HG03039 (cell line): ENCODE data around the gene OLFML3.

Experiments
- ATAC-seq: cut with Tn5 transposase; IDR thresholded peaks from one replicate; pipeline ENCODE4 v1.9.1; 2021; ENCODE audit warnings: mild to moderate bottlenecking, moderate library complexity; ENCODE audit not compliant: unreplicated experiment

Gene OLFML3

GRCh38 chr1:113978863-113979702 is at the start of gene OLFML3:
Gene OLFML3, plus strand, starts transcription at chr1:113979474. Its CDS starts 43 bp downstream, at chr1:113979517.
- no peak for ATAC-seq

- peak; percentile 30 for ATAC-seq
These were observed 49.4 kb upstream of the OLFML3 start for GRCh38 chr1:113929750-113930498.

GRCh38 chr1:113930499-113931161 is 48.6 kb upstream of the OLFML3 start:
- peak; percentile 28 for ATAC-seq

GRCh38 chr1:113931451-113931851 is 47.8 kb upstream of the OLFML3 start:
- no peak for ATAC-seq

DNA sequence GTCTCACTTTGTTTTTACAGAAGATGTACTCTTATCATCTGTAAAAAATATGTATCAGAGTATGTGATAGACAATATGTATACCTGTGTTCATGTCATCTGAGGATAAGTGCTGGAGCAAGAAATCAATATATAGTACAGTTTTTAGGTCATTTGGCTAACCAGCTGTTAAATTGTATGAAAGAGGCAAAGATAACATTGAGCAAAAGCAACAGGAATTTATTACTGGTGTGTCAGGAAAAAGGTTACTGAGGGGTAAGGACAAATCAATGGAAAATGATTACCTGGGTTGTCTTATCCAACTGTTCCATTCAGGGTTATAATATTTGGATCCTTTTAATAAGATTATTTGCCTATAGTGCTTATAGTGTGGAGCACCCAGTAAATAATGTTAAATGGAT is 45.3 kb upstream of the OLFML3 start:
- ATAC-seq = no peak

GRCh38 chr1:113934511-113935055 is 44.7 kb upstream of the OLFML3 start:
- ATAC-seq = no peak

DNA sequence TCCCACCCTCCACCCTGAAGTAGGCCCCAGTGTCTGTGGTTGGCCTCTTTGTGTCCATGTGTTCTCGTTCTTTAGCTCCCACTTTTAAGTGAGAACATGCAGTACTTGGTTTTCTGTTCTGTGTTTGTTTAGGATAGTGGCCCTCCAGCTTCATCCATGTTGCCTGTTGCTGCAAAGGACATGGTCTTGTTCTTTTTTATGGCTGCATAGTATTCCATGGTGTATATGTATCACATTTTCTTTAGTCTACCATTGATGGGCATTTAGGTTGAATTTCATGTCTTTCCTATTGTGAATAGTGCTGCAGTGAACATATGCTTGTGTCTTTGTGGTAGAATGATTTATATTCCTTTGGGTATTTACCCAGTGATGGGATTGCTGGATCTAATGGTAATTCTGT is 44.1 kb upstream of the OLFML3 start:
- no peak for ATAC-seq

DNA sequence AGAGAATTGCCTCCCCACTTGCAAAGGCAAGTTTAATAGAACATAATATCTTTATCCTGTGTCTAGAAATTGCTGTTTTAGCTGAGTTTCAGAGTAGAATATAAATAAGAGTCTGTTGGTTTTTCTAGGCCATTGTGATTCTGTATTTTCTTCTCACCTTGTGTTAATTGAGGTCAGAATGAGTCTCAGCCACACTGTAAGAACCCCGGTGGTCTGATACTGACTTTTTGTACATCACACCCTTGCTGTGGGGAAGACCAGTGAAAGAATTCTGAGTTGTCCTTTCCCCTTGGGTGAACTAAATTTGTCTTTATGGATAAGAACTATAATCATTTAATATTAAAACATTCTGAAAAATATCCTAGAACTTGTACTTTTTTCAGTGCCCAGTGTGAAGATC is 43.3 kb upstream of the OLFML3 start:
- no peak for ATAC-seq

DNA sequence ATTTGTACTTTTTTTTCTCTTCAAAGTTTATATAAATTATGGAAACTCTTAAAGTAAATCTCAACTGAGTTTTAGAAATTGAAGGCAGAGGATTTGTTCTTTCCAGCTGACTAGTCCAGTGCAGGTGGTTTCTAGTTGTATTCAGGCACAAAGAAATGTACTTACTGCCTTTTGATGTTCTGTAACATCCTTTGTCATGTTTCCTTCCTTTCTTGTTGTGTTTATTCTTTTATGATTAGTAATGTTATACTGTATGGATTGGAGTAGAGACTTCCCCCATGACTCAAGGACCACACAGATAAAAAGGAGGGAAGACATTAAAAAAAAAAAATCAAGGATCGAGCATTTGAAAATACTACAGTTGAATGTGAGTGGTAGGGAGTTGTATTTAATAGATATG is 42.1 kb upstream of the OLFML3 start:
- ATAC-seq = no peak

DNA sequence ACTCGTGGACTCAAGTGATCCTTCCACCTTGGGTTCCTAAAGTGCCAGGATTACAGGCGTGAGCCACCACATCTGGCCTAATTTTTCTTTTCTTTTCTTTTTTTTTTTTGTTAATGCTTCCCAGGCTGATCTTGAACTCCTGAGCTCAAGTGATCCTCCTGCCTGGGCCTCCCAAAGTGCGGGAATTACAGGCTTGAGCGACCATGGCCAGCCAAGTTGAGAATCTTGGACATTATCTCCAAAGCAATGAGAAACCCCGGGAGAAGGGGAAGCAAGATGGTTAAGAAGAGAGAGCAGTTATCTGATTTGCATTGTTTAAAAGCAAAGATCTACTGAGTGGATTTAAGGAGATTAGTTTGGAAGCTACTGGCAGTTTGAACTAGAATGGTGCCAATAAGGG is 41.1 kb upstream of the OLFML3 start:
- no peak for ATAC-seq

- ATAC-seq = no peak
These were observed 38.7 kb upstream of the OLFML3 start for GRCh38 chr1:113940365-113941244.

GRCh38 chr1:113941245-113941559 is 38.1 kb upstream of the OLFML3 start:
- ATAC-seq = no peak

- no peak for ATAC-seq
These were observed 36.7 kb upstream of the OLFML3 start for GRCh38 chr1:113942527-113942926.

GRCh38 chr1:113943028-113943811 is 36.1 kb upstream of the OLFML3 start:
- ATAC-seq = no peak

DNA sequence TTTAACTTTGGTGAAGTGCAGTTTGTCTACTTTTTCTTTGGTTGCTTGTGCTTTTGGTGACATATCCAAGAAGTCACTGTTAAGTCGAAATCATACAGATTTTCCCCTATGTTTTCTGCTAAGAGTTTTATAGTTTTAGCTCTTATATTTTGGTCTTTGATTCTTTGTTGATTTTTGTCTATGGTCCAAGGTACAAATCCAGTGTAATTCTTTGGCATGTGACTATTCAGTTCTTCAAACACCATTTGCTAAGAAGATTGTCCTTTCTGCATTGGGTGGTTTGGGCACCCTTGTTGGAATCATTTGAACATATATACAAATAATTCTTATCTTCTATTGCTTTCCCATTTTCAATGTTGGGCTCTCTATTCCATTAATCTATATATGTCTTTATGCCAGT is 33.9 kb upstream of the OLFML3 start:
- ATAC-seq = no peak

DNA sequence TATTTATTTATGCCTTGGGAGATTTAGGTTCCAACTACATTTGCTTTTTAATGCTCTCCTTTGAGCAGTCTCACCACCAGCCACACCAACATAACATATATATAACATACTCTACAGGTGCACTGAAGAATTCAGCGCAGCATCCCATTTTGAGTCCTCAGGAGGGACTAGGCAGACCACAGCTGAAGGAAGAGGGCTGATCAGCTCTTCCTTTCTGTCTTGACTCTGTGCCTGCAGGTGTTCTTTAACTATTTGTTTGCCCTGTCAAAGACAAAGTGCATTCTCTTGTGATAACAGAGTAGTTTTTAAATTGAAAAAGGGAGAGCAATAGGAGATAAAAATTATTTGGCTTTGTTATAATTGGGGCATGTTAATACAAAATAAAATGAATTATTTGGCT is 33.2 kb upstream of the OLFML3 start:
- ATAC-seq = no peak

DNA sequence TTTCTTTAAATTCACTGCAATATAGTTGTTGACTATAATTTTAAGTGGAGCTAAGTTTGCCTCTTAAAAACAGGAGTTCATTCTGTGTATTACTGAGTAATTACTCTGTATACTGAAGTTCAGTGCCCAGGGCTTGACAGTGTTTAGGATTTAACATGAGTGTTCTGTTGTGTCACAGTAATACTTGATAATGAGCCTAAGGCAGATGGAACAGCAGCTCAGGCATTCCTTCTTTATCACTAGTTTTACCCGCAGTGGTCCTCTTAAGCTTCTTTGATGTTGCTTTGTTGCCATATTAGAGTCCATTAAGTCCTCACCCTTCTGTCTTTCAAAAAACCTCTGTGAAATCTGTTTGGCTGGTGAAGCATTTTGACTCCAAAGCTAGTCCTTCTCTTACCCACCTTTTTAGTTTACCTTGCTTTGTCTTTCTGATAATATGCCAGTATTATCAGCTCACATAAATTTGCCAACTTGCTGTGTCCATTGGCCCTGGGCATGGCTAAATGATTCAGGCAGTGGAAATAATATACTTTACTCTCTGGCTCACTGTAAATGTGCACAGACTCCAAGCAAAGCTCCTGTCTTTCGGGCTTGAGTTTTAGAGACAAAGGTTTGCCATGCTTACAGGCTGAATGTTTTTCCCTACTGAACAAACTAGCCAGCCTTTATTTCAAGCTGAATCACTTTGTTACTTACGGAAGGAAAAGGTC is 32.4 kb upstream of the OLFML3 start:
- ATAC-seq = no peak

- no peak for ATAC-seq
These were observed 31.7 kb upstream of the OLFML3 start for GRCh38 chr1:113947388-113948107.
